Activated CD4-positive, alpha-beta memory T cell treated with anti-CD3 and anti-CD28 coated beads for 36 hours (primary cell): ENCODE data around the gene RPS6KA6. TPM values are rescaled to one million over a fixed set of nuclear protein-coding genes. Genes with fewer than 3 reads are reported as not detected.

ENCODE experiments used
- CTCF ChIA-PET: fragments of 350-600 bp; sonication (Branson Sonifier 250); formaldehyde crosslinking; loops from one replicate; lab custom pipeline; 2021; ENCODE audit warnings: antibody characterized with exemption, inconsistent platforms; lab: Charles Lee
- POLR2A ChIA-PET: fragments of 350-600 bp; sonication (Branson Sonifier 250); formaldehyde crosslinking; loops from one replicate; lab custom pipeline; 2021; ENCODE audit warnings: antibody characterized with exemption; lab: Charles Lee
- DNase-seq: peaks from one replicate; pipeline ENCODE4 v3.0.0-alpha.2; 2020
- H3K27ac Mint-ChIP-seq: one replicate; pipeline ENCODE4 v1.8.0; 2021; ENCODE audit warnings: mixed read lengths
- H3K27me3 Mint-ChIP-seq: one replicate; pipeline ENCODE4 v1.8.0; 2021; ENCODE audit warnings: mixed read lengths
- H3K36me3 Mint-ChIP-seq: one replicate; pipeline ENCODE4 v1.8.0; 2021; ENCODE audit warnings: mixed read lengths
- H3K4me1 Mint-ChIP-seq: one replicate; pipeline ENCODE4 v1.8.0; 2021; ENCODE audit warnings: low read depth, mixed read lengths
- H3K4me3 Mint-ChIP-seq: one replicate; pipeline ENCODE4 v1.8.0; 2021; ENCODE audit warnings: mild to moderate bottlenecking, mixed read lengths
- H3K9me3 Mint-ChIP-seq: one replicate; pipeline ENCODE4 v1.8.0; 2021; ENCODE audit warnings: mixed read lengths
- intact Hi-C: fragments of 100-400 bp; cut with micrococcal nuclease; formaldehyde crosslinking; loops from one replicate; pipeline ENCODE4 v1.15.1; 2023
- microRNA-seq: library from miRNA; unstranded; fragments of <30 nt; microRNA quantifications from one replicate; pipeline ENCODE4 v1.2.0, GENCODE V29; 2022; ENCODE audit warnings: borderline number of aligned reads, borderline microRNAs expressed, borderline replicate concordance
- total RNA-seq, 2 experiments: library from RNA; stranded (reverse); gene quantifications; one replicate each; pipeline ENCODE4 v1.2.3, GENCODE V29; 2021

The RPS6KA6 gene
- total RNA-seq, 2 experiments from 2014 or later: 0.07 to 0.17 TPM

GRCh38 chrX:84064814-84065213 lies 123.2 kb downstream of the RPS6KA6 start:
- intact Hi-C loops: no loop called here
- no peak overlapping the region for H3K4me3 Mint-ChIP-seq
- ChIA-PET POLR2A (no interaction called here), CTCF (no interaction called here)
- H3K9me3 Mint-ChIP-seq: no peaks in the 10 kb centered on the region
- DNase-seq: no peak
- H3K27me3 Mint-ChIP-seq: no peaks in the 10 kb centered on the region
- H3K27ac Mint-ChIP-seq: no peak overlapping the region
- H3K4me1 Mint-ChIP-seq: no peaks in the 10 kb centered on the region
- no peaks in the 10 kb centered on the region for H3K36me3 Mint-ChIP-seq

GRCh38 chrX:84064164-84064563 lies 123.8 kb downstream of the RPS6KA6 start:
- intact Hi-C loops: no loop called here
- Mint-ChIP-seq H3K4me1 (no peaks in the 10 kb centered on the region), H3K9me3 (no peaks in the 10 kb centered on the region), H3K4me3 (no peak overlapping the region), H3K27me3 (no peaks in the 10 kb centered on the region), H3K36me3 (no peaks in the 10 kb centered on the region), H3K27ac (no peak overlapping the region)
- POLR2A ChIA-PET: no interaction called here
- CTCF ChIA-PET: no interaction called here
- no peak for DNase-seq

GRCh38 chrX:84047339-84047738 lies 140.7 kb downstream of the RPS6KA6 start:
- CTCF ChIA-PET: interaction anchor here (0.7 kb wide), 1 partner anchor 370 kb away, joined by 3 read pairs; no protein-coding TSS in a partner anchor
- intact Hi-C loops: loop anchor here (5.0 kb wide), 1 partner anchor 1005 kb away; no protein-coding TSS in a partner anchor

GRCh38 chrX:84046403-84046984 lies 141.5 kb downstream of the RPS6KA6 start:
- Mint-ChIP-seq H3K4me1 (no peaks in the 10 kb centered on the region), H3K27ac (no peak overlapping the region), H3K4me3 (no peak overlapping the region), H3K36me3 (no peaks in the 10 kb centered on the region), H3K27me3 (no peaks in the 10 kb centered on the region), H3K9me3 (no peaks in the 10 kb centered on the region)
- ChIA-PET POLR2A (no interaction called here), CTCF (no interaction called here)
- DNase-seq: no peak
- intact Hi-C loops: loop anchor here (5.0 kb wide), 1 partner anchor 1006 kb away; no protein-coding TSS in a partner anchor

More at GRCh38 chrX:84047339-84047738, 140.7 kb downstream of the RPS6KA6 start:
- Mint-ChIP-seq H3K4me3 (no peak overlapping the region), H3K36me3 (no peaks in the 10 kb centered on the region), H3K27ac (no peak overlapping the region), H3K27me3 (no peaks in the 10 kb centered on the region), H3K4me1 (no peaks in the 10 kb centered on the region), H3K9me3 (no peaks in the 10 kb centered on the region)
- DNase-seq: no peak
- POLR2A ChIA-PET: no interaction called here

- Mint-ChIP-seq H3K27me3 (no peaks in the 10 kb centered on the region), H3K4me1 (no peaks in the 10 kb centered on the region), H3K9me3 (peaks cover 2% of the 10 kb centered on the region), H3K27ac (no peak overlapping the region), H3K4me3 (no peak overlapping the region), H3K36me3 (no peaks in the 10 kb centered on the region)
- no peak for DNase-seq
- ChIA-PET CTCF (no interaction called here), POLR2A (no interaction called here)
- intact Hi-C loops: no loop called here
Measured at GRCh38 chrX:84044051-84044450, 143.9 kb downstream of the RPS6KA6 start.

Small RNA genes within 50 kb of the gene (microRNA-seq; reads per million reads assigned to microRNA genes)
- gene MIR548I4: not detected
